ENCODE results near the gene MRC2.
"Not testable (repeated sequence)": the region's sequence is repeated elsewhere in the genome, so short reads cannot be mapped to it uniquely, and the experiment has no call there.

MRC2 gene

DNA sequence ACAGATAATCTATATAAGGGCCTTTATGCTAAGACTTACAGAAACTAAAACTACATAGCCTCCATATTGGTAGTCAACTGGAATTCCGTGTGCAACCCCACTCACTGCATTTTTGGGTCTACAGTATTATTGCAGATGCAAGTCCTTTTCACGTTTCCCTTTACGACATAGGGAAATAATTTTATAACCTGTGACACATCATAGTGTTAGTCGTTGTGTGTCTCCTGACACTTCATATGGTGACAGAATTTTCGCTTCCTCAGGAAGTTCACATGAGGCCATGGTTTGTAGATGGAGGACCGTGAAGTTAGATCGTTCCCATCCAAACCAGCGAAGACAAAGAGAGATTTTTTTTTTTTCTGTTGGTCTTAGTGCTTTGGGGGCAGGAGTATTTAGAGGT, 15.7 kb upstream of the MRC2 start:
- no peak for DNase-seq (ENCODE audit: low read depth in 1 of 2, low spot score in 1 of 2)

DNA sequence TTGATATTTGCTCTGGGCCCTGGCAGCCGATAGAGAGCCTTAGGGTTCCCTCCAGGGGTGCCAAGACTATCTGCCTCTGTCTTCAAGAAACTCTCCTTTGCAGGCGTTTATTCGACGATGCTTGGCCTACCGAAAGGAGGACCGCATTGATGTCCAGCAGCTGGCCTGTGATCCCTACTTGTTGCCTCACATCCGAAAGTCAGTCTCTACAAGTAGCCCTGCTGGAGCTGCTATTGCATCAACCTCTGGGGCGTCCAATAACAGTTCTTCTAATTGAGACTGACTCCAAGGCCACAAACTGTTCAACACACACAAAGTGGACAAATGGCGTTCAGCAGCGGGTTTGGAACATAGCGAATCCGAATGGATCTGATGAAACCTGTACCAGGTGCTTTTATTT, 15.2 kb upstream of the MRC2 start:
- not testable (repeated sequence) for DNase-seq (ENCODE audit: low read depth in 1 of 2, low spot score in 1 of 2)

DNA sequence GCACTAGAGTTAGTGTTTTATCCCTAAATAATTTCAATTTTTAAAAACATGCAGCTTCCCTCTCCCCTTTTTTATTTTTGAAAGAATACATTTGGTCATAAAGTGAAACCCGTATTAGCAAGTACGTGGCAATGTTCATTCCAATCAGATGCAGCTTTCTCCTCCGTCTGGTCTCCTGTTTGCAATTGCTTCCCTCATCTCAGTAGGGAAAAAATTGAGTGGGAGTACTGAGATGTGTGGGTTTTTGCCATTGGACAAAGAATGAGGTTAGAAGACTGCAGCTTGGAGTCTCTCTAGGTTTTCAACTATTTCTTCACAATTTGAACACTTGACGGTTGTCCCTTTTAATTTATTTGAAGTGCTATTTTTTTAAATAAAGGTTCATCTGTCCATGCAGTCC, 14.4 kb upstream of the MRC2 start:
- DNase-seq (ENCODE audit: low read depth in 1 of 2, low spot score in 1 of 2), result not testable (repeated sequence)

DNA sequence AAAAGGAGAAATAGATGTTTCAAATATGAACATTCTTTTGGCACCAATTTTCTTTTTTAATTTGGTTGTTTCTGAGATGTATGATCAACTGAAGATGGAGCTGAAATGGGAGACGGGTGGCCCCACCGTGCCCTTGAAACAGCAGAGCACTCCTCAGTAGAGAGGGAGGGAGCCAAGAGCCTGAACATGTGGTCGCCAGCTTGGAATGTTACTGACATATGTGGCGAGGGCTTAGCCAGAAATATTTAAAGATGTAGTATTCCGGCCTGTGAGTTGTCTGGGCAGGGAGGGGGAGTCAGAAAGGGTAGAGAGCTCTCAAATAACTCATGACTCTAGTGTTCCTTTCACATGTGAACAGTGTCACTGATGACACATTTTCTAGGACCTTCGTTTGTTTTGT, 13.3 kb upstream of the MRC2 start:
- no peak for DNase-seq (ENCODE audit: low read depth in 1 of 2, low spot score in 1 of 2)

DNA sequence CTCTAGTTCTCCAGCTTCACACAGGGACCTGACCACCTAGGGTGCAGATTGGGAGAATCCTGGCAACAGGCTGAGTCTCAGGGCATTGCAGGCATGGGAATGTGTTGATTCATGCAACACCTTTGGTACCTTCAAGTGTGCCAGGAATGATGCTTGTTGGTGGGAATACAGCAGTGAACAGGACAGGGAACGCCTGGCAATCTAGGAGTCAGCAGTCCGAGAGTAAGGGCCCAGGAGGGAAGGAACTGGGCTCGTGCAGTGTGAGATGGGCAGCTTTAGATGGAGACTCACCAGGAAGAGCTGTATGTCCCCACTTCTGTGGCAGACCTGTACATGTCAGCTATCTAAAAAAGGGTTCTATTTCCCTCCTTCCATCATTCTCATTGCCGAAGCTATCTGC, 12.0 kb upstream of the MRC2 start:
- DNase-seq (ENCODE audit: low read depth in 1 of 2, low spot score in 1 of 2), result no peak

DNA sequence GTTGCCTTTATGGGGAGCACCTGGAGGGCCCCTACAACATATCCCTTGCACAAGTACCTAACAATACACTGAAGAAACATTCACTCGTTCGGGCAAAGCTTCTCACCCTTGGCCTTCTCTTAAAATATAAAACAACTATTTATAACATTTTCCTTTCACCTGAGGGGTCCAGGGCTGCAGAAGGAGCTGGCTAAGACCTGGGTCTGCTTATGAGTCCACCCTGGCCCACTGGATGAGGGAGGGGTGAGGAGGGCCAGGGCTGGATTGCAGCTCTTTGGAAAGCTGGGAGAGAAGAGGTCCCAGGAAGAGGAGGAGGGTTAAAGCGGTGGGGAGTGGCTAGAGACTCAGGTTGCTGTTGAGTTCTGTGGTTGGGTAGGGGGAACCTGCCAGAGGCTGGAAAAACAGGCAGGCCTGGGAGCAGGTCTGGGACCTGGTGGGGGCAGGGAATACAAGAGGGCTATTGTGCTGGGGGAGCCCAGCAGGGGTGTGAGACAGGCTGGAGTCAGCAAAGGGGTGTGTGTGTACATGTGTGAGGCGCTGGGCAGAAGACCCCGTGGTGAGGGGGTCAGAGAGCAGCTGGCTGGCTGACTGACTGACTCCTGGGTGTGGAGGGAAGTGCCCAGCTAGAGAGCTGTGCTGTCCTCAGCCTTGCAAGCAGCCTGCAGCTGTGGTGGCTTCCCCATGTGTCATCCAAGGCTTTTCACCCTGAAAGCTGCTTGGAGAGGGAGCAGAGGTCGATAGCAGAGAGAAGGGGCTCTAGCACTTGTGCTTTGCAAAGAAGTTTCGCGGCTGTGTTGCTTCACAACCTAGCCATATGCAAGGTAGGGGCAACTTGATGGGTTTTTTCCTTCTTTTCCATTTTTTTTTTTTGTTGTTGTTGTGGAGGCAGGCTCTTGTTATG, 10.2 kb upstream of the MRC2 start:
- DNase-seq (ENCODE audit: low read depth in 1 of 2, low spot score in 1 of 2), result no peak

DNA sequence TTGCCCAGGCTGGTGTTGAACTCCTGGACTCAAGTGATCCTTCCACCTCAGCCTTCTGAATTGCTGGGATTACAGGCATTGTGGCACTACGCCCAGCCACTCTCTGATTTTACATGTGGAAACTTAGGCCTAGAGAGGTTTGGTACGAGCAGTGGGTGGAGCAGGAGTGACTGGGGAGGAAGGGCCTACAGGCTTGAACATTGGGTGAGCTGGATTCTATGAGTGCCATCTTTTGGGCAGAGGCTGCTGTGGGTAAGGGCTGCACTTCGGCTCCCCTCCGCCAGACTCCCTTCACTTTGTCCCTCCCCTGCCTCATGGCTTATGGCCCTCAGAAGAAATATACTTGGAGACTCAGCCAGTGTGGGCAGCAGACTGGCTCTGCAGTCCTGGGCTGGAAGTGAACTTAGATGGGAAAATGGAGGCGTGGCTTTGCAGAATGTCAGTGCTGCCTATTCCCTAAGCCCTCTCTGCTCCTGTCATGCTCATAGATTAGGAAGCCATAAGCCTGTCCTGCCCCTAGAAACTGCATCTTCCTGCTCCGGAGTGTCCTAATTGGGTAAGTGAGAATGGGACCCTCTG, 9.5 kb upstream of the MRC2 start:
- DNase-seq (ENCODE audit: low read depth in 1 of 2, low spot score in 1 of 2), result no peak

DNA sequence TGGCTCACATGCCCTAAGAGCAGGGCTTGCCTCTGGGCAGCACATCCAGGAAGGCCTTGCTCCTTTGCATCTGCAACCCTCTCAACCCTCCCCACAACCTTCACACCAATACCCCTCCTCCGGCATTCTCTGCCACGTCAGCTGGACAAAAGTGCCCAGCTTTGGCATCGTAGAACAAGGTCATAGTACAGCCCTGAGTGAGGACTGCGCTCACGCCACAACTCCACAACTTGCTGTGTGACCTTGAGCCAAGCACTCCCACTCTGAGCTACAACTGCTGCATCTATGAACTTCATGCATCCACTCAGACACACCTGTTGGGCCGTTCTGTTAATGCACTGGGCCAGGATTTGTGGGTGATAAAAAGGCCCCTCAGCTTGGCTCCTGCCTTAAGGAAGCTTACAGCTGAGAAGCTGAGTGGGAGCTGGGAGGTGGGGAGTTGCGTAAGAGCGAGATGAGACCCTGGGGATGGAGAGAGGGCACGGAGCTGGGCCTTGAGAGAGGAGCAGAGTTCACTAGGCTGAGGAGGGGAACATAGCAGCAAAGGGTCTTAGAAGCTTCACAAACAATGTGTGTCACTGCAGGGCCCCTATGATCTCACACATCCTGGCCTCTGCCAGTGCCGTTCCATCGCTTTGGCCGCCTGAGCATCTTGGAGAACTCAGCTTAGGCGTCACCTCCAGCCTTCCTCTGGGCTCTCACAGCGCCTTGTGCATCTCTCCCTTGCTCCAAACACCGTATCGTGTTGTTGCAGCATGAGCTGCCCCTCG, 8.6 kb upstream of the MRC2 start:
- DNase-seq (ENCODE audit: low read depth in 1 of 2, low spot score in 1 of 2), result no peak

DNA sequence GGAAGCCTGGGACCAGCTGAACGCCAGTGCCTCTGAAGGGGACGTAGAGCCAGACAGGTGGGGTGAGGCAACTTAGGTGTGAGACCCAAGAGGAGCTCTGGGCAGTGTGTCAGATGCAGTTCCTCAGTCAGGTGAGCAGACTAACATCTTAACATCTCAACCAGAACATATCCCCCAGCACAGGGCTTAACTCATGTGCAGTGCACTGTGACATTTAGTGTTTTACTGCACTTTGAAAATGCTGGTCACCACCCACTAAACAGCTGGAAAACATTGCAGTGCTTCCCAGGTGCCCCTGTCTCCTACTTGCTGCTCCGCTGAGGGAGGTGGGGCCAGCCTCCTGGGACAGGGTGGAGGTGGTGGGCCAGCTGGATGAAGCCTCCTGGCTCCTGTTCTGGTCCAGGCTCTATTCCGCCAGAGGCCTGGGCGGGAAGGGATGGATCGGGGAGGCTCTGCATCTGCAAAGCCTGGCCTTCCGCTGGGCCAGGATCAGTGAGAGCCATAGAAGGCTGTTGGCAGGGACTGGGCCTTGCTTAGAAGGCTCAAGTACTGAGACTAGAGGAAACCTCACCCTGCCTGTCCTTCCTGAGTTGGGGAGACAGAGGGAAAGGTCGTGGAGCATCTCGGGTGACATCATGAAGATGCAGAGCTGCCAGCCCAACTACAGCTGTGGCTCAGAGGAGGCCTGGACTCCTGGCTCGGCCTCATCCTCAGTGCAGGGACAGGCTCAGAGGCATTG, 7.9 kb upstream of the MRC2 start:
- no peak for DNase-seq (ENCODE audit: low read depth in 1 of 2, low spot score in 1 of 2)

DNA sequence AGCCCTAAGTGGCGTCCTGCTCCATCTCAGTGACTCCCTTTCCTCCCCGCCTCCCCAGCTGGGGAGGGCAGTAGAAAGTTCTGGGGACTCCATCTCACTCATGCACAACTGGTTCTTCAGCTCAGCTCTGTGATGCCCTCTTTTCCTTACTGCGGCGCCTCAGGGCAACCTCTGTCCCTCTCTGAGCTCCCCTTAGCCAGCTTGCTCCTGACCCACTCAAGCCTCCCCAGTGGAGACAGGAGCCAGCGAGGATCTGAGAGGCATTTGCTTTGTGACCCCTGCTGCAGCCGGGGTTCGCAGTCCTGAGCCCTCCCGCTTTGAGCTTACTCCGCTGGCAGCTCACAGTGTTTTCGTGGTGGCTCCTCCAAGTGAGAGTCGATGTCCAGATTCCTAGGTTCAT, 6.2 kb upstream of the MRC2 start:
- no peak for DNase-seq (ENCODE audit: low read depth in 1 of 2, low spot score in 1 of 2)

DNA sequence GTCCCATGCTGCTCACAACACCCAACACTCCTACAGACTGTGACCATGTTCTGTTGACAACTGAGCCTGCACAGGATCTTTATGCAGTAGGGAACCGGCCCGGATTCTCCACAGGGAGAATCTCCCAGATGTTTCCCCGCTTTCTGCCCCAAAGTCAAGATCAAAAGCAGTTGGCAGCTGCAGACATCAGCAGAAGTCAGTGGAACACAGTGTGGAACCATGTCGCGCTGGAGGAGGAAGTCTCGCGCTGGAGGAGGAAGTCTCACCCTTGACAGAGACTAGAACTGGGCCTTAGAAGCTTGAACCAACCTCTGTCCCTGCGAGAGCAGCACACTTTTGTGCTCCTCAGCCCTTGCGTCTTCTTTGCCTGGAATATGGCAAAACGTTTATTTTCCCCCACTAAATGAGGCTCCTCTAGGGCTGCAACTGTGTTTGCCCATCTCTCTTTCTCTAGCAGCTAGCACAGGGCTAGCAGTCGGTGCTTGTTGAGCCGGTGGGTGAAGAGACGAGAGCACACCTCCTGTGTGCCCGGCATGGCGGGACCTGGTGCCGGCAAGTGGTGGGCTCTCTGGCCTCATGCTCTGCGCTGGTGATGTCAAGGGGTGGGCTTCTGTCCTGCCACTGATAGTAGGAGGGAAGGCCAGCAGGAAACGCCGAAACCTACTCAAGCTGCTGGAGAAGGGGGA, 2.1 kb upstream of the MRC2 start:
- DNase-seq (ENCODE audit: low read depth in 1 of 2, low spot score in 1 of 2), result no peak

DNA sequence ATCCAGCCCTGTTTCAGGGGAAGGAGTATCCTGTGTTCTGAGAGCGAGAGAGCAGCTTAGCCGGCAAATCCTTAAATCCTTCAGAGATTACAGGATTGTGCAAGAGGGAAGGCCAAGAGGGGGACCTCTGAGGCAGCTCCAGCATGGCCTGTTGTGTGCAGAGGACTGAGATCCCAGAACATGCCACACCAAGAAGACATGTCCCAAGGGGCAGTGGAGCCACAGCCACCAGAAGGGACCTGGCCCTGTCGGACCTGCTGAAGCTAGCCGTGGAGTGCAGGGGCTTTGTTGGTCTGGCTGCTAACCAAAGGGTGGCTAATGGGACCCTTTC, 1.6 kb upstream of the MRC2 start:
- DNase-seq (ENCODE audit: low read depth in 1 of 2, low spot score in 1 of 2), result no peak

DNA sequence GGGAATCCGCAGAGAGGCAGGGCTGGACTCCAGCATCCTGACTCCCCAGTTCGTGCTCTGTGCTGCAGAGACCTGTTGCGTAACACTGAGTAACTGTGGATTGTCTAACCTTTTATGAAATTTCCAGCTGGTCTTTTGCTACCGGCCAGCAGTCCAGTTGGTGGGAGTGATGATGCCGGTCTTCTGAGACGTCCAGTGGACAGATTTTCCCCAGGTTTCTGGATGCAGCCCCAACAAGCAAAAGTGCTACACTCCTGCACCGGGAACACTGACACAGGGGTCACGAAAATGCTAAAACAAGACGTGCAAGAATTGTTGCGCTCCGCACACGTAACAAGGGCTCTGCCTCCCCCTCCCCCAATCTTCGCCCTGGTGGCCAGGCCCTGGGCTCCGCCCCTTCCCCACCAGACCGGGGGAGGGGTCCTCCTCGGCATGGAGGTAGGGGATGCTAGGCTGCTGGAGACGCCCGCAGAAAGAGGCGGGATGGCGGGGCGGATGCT, 701 bp upstream of the MRC2 start:
- DNase-seq (ENCODE audit: low read depth in 1 of 2, low spot score in 1 of 2), result no peak

DNA sequence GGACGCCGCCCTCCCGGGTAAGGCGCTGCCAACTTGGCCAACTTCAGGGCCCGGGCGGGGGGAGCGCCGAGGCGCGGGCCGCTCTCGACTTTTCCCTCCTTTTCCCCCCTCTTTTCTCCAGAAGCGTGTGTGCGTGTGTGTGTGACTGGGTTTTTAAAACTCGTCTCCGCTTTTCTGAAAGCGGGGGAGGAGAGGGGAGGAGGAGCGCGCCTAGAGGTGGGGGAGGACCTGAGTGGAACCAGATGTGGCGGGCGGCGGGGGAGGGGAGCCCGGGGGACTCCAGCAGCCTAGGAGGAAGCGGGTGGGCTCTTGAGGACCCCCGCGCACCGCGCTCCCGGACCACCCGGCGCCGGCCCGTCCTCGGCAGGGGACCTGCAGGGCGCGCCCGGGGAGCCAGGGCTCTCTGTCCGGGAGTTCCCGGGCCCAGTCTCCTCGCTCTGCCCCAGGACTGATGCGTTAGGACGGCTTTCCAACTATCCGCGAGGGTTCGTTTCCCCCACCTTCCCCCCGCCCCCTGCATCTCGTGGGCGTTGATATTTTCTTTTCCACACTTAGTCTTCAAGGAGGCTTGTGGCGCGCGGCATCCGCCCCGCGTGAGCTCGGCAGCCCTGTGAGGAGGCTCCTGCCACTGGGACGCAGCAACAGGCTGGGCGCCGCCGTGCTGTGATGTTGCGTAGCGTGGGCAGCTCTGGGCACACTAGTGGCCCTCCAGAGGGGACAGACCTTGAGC, 599 bp downstream of the MRC2 start:
- DNase-seq (ENCODE audit: low read depth in 1 of 2, low spot score in 1 of 2), result no peak

DNA sequence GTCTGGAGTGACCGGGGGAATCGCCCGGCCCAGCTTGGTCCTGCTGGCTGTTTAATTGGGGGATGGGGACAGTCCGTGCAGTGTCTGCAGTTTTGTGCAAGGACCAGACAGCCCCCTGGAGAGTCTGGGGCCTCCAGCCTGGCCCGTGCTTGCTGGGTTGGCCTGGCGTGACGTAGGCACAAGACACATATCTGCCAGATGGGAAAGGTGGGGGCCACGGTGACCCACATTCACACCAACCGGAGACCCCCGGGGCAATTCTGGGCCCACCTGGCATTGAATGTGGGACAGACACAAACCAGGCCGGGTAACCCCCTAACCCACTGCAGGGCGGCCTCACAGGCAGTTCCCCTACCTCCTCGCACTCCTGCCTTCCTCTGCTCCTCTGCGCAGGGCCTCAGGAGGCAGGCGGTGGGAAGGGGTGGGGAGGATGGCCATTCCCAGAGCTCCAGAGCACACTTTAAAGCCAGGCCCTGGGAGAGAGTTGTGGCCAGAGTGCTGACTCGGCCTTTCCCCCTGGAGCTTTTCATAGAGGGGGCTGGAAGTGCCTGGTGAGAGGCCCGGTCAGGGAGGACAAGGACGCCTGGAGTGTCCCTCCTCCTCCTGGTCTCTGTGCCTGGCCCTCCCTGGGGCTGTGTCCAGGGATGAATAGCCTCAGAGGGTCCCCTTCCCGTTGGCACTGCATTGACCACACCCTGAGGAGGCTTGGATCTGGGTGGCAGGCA, 1.5 kb downstream of the MRC2 start:
- DNase-seq (ENCODE audit: low read depth in 1 of 2, low spot score in 1 of 2), result no peak

DNA sequence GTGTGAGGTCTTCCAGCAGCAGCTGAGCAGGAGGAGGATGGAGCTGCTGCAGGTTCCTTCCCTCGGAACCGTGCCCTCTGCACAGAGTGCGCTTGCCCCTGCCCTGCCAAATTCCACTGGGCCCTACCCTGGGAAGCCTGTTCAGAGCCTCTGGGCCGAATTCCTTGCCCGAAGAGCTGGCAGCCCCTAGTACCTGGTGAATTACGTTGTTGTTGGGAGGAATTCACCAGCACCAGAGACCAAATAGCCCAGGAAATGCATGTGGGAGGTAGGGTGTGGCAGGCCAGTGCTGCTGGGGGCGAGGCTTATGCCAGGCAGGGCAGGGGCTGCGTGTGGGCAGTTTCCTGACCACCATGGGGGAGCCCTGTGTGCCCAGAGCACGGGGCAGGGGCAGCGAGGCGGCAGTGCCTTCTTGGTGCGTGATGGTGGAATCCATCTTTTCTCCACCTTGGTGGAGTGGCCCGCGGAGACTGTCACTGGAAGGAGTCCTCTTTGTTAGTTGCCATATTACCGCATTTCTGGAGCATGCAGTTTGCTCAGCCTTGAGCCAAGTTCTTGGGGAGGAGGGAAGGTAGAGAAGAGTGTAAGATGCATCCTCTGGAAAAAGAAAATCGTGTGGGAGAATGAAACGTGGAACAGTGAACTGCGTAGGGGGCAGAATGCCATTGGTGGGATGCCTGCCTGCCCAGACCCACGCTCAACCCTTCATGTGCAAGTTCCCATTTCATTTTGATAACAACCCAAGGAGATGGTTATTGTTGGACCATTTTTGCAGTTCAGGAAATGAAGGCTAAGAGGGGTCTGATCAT, 2.3 kb downstream of the MRC2 start:
- DNase-seq (ENCODE audit: low read depth in 1 of 2, low spot score in 1 of 2), result no peak

DNA sequence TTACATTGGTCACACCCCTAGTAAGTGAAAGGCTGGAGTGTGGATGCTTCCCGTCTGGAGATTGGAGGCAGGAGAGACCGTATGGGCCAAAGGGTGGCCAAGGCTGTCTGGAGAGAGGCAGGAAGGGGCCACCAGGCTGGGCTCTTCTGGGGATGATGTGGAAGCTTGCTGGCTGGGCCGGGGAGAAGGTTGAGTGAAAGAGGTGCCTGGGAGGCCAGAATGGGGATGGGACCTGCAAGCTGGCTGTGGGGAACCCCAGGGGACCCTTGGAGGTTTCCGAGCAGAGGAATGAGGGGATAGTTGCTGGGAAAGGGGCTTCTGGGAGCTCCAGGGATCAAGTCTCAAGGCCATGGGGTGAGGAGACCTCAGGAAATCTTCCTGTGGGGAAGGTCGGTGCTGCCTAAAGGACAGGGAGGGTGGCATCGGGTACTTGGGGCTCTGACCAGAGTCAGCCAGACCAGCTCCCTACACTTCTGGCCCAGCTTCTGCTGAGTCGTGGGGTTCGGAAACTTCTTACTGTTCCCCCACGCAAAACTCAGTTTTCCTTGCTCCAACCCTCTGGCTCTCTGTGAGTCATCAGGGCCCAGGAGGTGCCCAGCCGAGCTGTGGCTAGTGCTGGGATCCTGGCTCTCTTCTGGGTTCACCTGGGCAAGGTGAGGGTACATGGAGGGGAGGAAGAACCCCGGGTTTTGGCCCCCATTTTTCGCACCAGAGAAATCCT, 3.1 kb downstream of the MRC2 start:
- DNase-seq (ENCODE audit: low read depth in 1 of 2, low spot score in 1 of 2), result no peak

Measured in activated T-helper 1 cell treated with anti-CD3 and anti-CD28 coated beads, Interleukin-2, amount 50 U/mL, for 16 hours (primary cell).